HG03575 (cell line): Measurements from ENCODE around the gene ZC3H7A.
"Not testable (repeated sequence)": the region's sequence is repeated elsewhere in the genome, so short reads cannot be mapped to it uniquely, and the experiment has no call there.

Source experiments
- ATAC-seq: cut with Tn5 transposase; IDR thresholded peaks from one replicate; pipeline ENCODE4 v1.9.1; 2021; ENCODE audit not compliant: unreplicated experiment, insufficient number of reproducible peaks, low FRiP score; ENCODE audit errors: extremely low read depth

ZC3H7A gene

GRCh38 chr16:11801481-11802021 is 4.5 kb upstream of the ZC3H7A start:
- ATAC-seq, result no peak

GRCh38 chr16:11800382-11800718 is 3.3 kb upstream of the ZC3H7A start:
- no peak for ATAC-seq

GRCh38 chr16:11799509-11800381 is 2.7 kb upstream of the ZC3H7A start:
- no peak for ATAC-seq

GRCh38 chr16:11799017-11799381 is 1.9 kb upstream of the ZC3H7A start:
- no peak for ATAC-seq

GRCh38 chr16:11797957-11798299 is 870 bp upstream of the ZC3H7A start:
- ATAC-seq, result no peak

- ATAC-seq, result no peak
Observed at GRCh38 chr16:11796227-11797165, 562 bp downstream of the ZC3H7A start.

- ATAC-seq, result no peak
Observed at GRCh38 chr16:11795887-11796226, 1.2 kb downstream of the ZC3H7A start.

- no peak for ATAC-seq
Observed at GRCh38 chr16:11794996-11795886, 1.8 kb downstream of the ZC3H7A start.

GRCh38 chr16:11794447-11794846 is 2.6 kb downstream of the ZC3H7A start:
- no peak for ATAC-seq

GRCh38 chr16:11793840-11794239 is 3.2 kb downstream of the ZC3H7A start:
- ATAC-seq, result no peak

GRCh38 chr16:11792410-11793241 is 4.4 kb downstream of the ZC3H7A start:
- no peak for ATAC-seq

GRCh38 chr16:11791144-11791828 is 5.8 kb downstream of the ZC3H7A start:
- ATAC-seq, result no peak

GRCh38 chr16:11788914-11789313 is 8.1 kb downstream of the ZC3H7A start:
- ATAC-seq, result no peak

GRCh38 chr16:11784980-11785599 is 12.0 kb downstream of the ZC3H7A start:
- ATAC-seq, result not testable (repeated sequence)

GRCh38 chr16:11784381-11784780 is 12.7 kb downstream of the ZC3H7A start:
- ATAC-seq, result not testable (repeated sequence)

GRCh38 chr16:11784038-11784369 is 13.1 kb downstream of the ZC3H7A start:
- no peak for ATAC-seq

- peak; percentile 44 for ATAC-seq
Observed at GRCh38 chr16:11783319-11784037, 13.6 kb downstream of the ZC3H7A start.
